Chondrocyte (in vitro differentiated cells): ENCODE results near the gene LAMTOR2. TPM values are rescaled to one million over a fixed set of nuclear protein-coding genes. Genes with fewer than 3 reads are reported as not detected.

Source experiments
- DNase-seq: peaks from one replicate; pipeline ENCODE4 v3.0.0; 2021; ENCODE audit warnings: mixed read lengths, low spot score
- H3K27ac Mint-ChIP-seq: one replicate; pipeline ENCODE4 v1.8.0; 2021; ENCODE audit warnings: mild to moderate bottlenecking, moderate library complexity, mixed read lengths; ENCODE audit not compliant: unreplicated experiment
- H3K27me3 Mint-ChIP-seq: 2 replicates; pipeline ENCODE4 v1.8.0; 2021; ENCODE audit warnings: low read depth, mixed read lengths
- H3K36me3 Mint-ChIP-seq: 2 replicates; pipeline ENCODE4 v1.8.0; 2021; ENCODE audit warnings: low read depth, mixed read lengths
- H3K4me1 Mint-ChIP-seq: 2 replicates; pipeline ENCODE4 v1.8.0; 2021; ENCODE audit warnings: low read depth, mild to moderate bottlenecking, mixed read lengths
- H3K4me3 Mint-ChIP-seq: one replicate; pipeline ENCODE4 v1.8.0; 2021; ENCODE audit warnings: mild to moderate bottlenecking, moderate library complexity, mixed read lengths; ENCODE audit not compliant: unreplicated experiment
- H3K9me3 Mint-ChIP-seq: 2 replicates; pipeline ENCODE4 v1.8.0; 2021; ENCODE audit warnings: low read depth, mixed read lengths
- CTCF ChIP-seq: fragments of 200-600 bp; sonication (generic); IDR thresholded peaks from 2 replicates; pipeline ENCODE4 v1.5.0; 2021; ENCODE audit warnings: antibody characterized with exemption, mild to moderate bottlenecking, moderate library complexity
- total RNA-seq: library from RNA; stranded (reverse); gene quantifications from 3 replicates; pipeline ENCODE4 v1.2.1, GENCODE V29; 2021

Gene LAMTOR2
- total RNA-seq, 1 donor from 2014 or later: 55.0 TPM

GRCh38 chr1:156042828-156043227, 11.8 kb upstream of the LAMTOR2 start:
- Mint-ChIP-seq H3K4me1 (no peaks in the 10 kb centered on the region), H3K36me3 (peaks cover 12% of the 10 kb centered on the region), H3K4me3 (no peak overlapping the region), H3K27me3 (no peaks in the 10 kb centered on the region), H3K9me3 (no peaks in the 10 kb centered on the region), H3K27ac (no peak overlapping the region)
- no peak for DNase-seq
- TF ChIP-seq CTCF: no peak

- TF ChIP-seq CTCF: no peak
- Mint-ChIP-seq H3K4me1 (no peaks in the 10 kb centered on the region), H3K27ac (no peak overlapping the region), H3K27me3 (no peaks in the 10 kb centered on the region), H3K9me3 (no peaks in the 10 kb centered on the region), H3K4me3 (no peak overlapping the region), H3K36me3 (peaks cover 19% of the 10 kb centered on the region)
- DNase-seq: no peak
Measured at GRCh38 chr1:156045076-156045475, 9.5 kb upstream of the LAMTOR2 start.

- no peak overlapping the region for H3K4me3 Mint-ChIP-seq
- DNase-seq: no peak
Measured at GRCh38 chr1:156048663-156049258, 5.8 kb upstream of the LAMTOR2 start.

GRCh38 chr1:156050376-156050775, 4.2 kb upstream of the LAMTOR2 start:
- no peak for DNase-seq
- H3K4me1 Mint-ChIP-seq: peaks cover 23% of the 10 kb centered on the region
- peaks cover 13% of the 10 kb centered on the region for H3K36me3 Mint-ChIP-seq
- no peaks in the 10 kb centered on the region for H3K27me3 Mint-ChIP-seq
- H3K9me3 Mint-ChIP-seq: no peaks in the 10 kb centered on the region
- H3K4me3 Mint-ChIP-seq: no peak overlapping the region
- no peak for TF ChIP-seq CTCF
- no peak overlapping the region for H3K27ac Mint-ChIP-seq

More at GRCh38 chr1:156048663-156049258, 5.8 kb upstream of the LAMTOR2 start:
- H3K27ac Mint-ChIP-seq: no peak overlapping the region
- H3K9me3 Mint-ChIP-seq: no peaks in the 10 kb centered on the region
- peaks cover 19% of the 10 kb centered on the region for H3K4me1 Mint-ChIP-seq
- no peak for TF ChIP-seq CTCF
- no peaks in the 10 kb centered on the region for H3K27me3 Mint-ChIP-seq
- peaks cover 15% of the 10 kb centered on the region for H3K36me3 Mint-ChIP-seq

GRCh38 chr1:156051011-156051725, 3.4 kb upstream of the LAMTOR2 start:
- H3K27ac Mint-ChIP-seq: peak overlapping the region; percentile 11
- no peak for DNase-seq

More at GRCh38 chr1:156051011-156051725, 3.4 kb upstream of the LAMTOR2 start:
- Mint-ChIP-seq H3K4me3 (no peak overlapping the region), H3K36me3 (peaks cover 12% of the 10 kb centered on the region), H3K27me3 (no peaks in the 10 kb centered on the region), H3K4me1 (peaks cover 29% of the 10 kb centered on the region), H3K9me3 (no peaks in the 10 kb centered on the region)
- no peak for TF ChIP-seq CTCF
